ENCODE measurements around the gene STUM. TPM values are rescaled to one million over a fixed set of nuclear protein-coding genes. Genes with fewer than 3 reads are reported as not detected.

The STUM gene
- total RNA-seq, 4 donors from 2014 or later, result 1.4 to 4.1 (median 3.3) TPM

- 68 to 80% methylated on average over 2 to 9 of the region's 9 CpGs for WGBS, 2 donors (ENCODE audit: low coverage in 1 of 2)
Measured at GRCh38 chr1:226575739-226576378, 27.3 kb downstream of the STUM start.

GRCh38 chr1:226576601-226577000 lies 28.0 kb downstream of the STUM start:
- intact Hi-C loops (cut with DNase I; ENCODE audit: low total_unique reads) (no loop called here), in situ Hi-C loops (cut with MboI; ENCODE audit: low pct_ligation_motif_present in 1 of 4, low pct_unique_long_range_greater_than_20kb in 1 of 4, low sequenced_read_pairs in 3 of 4) (no loop called here)
- no peak for DNase-seq
- no peaks in the 10 kb centered on the region for H3K27me3 ChIP-seq
- H3K36me3 ChIP-seq, result no peaks in the 10 kb centered on the region
- no peaks in the 10 kb centered on the region for H3K4me1 ChIP-seq
- H3K27ac ChIP-seq, result peak overlapping the region in 1 of 4 donors; percentile 50
- no peaks in the 10 kb centered on the region for H3K9me3 ChIP-seq
- WGBS, 2 donors (ENCODE audit: low coverage in 1 of 2), result 79 to 90% methylated on average over 2 to 3 of the region's 3 CpGs
- TF ChIP-seq POLR2AphosphoS5 (IDR thresholded peaks at IDR 0.05) (no peak), EP300 (IDR thresholded peaks at IDR 0.05; ENCODE audit: low read depth) (no peak), CTCF (IDR thresholded peaks at IDR 0.05) (no peak), POLR2A (IDR thresholded peaks at IDR 0.05) (no peak)
- H3K4me3 ChIP-seq, result no peak overlapping the region

More at GRCh38 chr1:226575739-226576378, 27.3 kb downstream of the STUM start:
- TF ChIP-seq CTCF (IDR thresholded peaks at IDR 0.05) (no peak), POLR2A (IDR thresholded peaks at IDR 0.05) (no peak), EP300 (IDR thresholded peaks at IDR 0.05; ENCODE audit: low read depth) (no peak), POLR2AphosphoS5 (IDR thresholded peaks at IDR 0.05) (no peak)
- Histone ChIP-seq H3K27me3 (no peaks in the 10 kb centered on the region), H3K36me3 (no peaks in the 10 kb centered on the region), H3K9me3 (no peaks in the 10 kb centered on the region), H3K4me3 (no peak overlapping the region), H3K27ac (peak overlapping the region in 3 of 4 donors; percentile 39 to 50 (median 42)), H3K4me1 (no peaks in the 10 kb centered on the region)
- in situ Hi-C loops (cut with MboI; ENCODE audit: low pct_ligation_motif_present in 1 of 4, low pct_unique_long_range_greater_than_20kb in 1 of 4, low sequenced_read_pairs in 3 of 4), result no loop called here
- intact Hi-C loops (cut with DNase I; ENCODE audit: low total_unique reads), result no loop called here
- no peak for DNase-seq

- TF ChIP-seq CTCF (IDR thresholded peaks at IDR 0.05) (no peak), POLR2A (IDR thresholded peaks at IDR 0.05) (no peak), EP300 (IDR thresholded peaks at IDR 0.05; ENCODE audit: low read depth) (no peak), POLR2AphosphoS5 (IDR thresholded peaks at IDR 0.05) (no peak)
- no peaks in the 10 kb centered on the region for H3K36me3 ChIP-seq
- H3K4me3 ChIP-seq, result no peak overlapping the region
- DNase-seq, result no peak
- no peaks in the 10 kb centered on the region for H3K9me3 ChIP-seq
- no peaks in the 10 kb centered on the region for H3K4me1 ChIP-seq
- no peaks in the 10 kb centered on the region for H3K27me3 ChIP-seq
- in situ Hi-C loops (cut with MboI; ENCODE audit: low pct_ligation_motif_present in 1 of 4, low pct_unique_long_range_greater_than_20kb in 1 of 4, low sequenced_read_pairs in 3 of 4), result no loop called here
- H3K27ac ChIP-seq, result no peak overlapping the region
- WGBS, 2 donors (ENCODE audit: low coverage in 1 of 2), result 82 to 83% methylated on average over 1 to 15 of the region's 15 CpGs
- intact Hi-C loops (cut with DNase I; ENCODE audit: low total_unique reads), result no loop called here
Measured at GRCh38 chr1:226577401-226578180, 29.0 kb downstream of the STUM start.

- Histone ChIP-seq H3K27me3 (no peaks in the 10 kb centered on the region), H3K27ac (no peak overlapping the region), H3K9me3 (no peaks in the 10 kb centered on the region), H3K36me3 (no peaks in the 10 kb centered on the region), H3K4me1 (no peaks in the 10 kb centered on the region), H3K4me3 (no peak overlapping the region)
- 67 to 88% methylated on average over 3 to 11 of the region's 11 CpGs for WGBS, 2 donors (ENCODE audit: low coverage in 1 of 2)
- in situ Hi-C loops (cut with MboI; ENCODE audit: low pct_ligation_motif_present in 1 of 4, low pct_unique_long_range_greater_than_20kb in 1 of 4, low sequenced_read_pairs in 3 of 4) (no loop called here), intact Hi-C loops (cut with DNase I; ENCODE audit: low total_unique reads) (no loop called here)
- no peak for DNase-seq
- TF ChIP-seq POLR2A (IDR thresholded peaks at IDR 0.05) (no peak), CTCF (IDR thresholded peaks at IDR 0.05) (no peak), EP300 (IDR thresholded peaks at IDR 0.05; ENCODE audit: low read depth) (no peak), POLR2AphosphoS5 (IDR thresholded peaks at IDR 0.05) (no peak)
Measured at GRCh38 chr1:226578946-226579578, 30.5 kb downstream of the STUM start.

Data from transverse colon (tissue), 4 donors.